ENCODE results near the gene CAPS.

DNA sequence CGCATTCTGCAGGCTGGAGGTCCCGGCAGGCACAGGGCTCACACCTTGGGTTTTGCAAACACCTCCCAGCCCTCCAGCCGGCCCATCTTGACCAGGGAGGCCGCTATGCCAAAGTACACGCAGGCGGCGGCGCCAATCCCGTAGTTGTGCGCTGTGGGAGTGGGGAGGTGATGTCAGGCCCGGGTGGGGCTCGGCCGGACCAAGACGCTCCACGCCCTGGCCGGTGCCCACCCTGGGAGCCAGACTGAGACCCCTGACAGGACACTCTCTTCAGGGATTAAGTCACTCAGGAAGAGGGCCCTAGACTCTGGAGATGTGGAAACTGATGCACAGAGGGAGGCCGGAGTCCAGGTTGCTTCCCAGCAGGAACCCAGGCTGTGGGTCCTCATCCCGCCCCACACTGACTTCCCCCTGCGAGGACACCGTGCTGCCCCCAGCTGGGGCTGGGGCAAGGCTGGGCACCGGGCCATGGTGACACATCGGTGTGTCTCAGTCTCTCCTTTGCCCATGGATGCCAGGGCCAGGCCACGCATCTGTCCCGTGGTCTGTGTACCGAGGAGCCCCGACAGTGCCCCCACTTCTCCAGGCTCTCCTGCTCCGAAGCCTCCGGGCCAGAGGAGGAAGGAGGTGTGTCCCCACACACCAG lies 19.2 kb upstream of the CAPS start:
- TF ChIP-seq, protein P1, sequence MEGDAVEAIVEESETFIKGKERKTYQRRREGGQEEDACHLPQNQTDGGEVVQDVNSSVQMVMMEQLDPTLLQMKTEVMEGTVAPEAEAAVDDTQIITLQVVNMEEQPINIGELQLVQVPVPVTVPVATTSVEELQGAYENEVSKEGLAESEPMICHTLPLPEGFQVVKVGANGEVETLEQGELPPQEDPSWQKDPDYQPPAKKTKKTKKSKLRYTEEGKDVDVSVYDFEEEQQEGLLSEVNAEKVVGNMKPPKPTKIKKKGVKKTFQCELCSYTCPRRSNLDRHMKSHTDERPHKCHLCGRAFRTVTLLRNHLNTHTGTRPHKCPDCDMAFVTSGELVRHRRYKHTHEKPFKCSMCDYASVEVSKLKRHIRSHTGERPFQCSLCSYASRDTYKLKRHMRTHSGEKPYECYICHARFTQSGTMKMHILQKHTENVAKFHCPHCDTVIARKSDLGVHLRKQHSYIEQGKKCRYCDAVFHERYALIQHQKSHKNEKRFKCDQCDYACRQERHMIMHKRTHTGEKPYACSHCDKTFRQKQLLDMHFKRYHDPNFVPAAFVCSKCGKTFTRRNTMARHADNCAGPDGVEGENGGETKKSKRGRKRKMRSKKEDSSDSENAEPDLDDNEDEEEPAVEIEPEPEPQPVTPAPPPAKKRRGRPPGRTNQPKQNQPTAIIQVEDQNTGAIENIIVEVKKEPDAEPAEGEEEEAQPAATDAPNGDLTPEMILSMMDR (IDR thresholded peaks at IDR 0.05; ENCODE audit: insufficient read depth, low read length), result no peak
- no peak for TF ChIP-seq POLR2AphosphoS5 (IDR thresholded peaks at IDR 0.05; ENCODE audit: low read depth)
- TF ChIP-seq, protein P2, sequence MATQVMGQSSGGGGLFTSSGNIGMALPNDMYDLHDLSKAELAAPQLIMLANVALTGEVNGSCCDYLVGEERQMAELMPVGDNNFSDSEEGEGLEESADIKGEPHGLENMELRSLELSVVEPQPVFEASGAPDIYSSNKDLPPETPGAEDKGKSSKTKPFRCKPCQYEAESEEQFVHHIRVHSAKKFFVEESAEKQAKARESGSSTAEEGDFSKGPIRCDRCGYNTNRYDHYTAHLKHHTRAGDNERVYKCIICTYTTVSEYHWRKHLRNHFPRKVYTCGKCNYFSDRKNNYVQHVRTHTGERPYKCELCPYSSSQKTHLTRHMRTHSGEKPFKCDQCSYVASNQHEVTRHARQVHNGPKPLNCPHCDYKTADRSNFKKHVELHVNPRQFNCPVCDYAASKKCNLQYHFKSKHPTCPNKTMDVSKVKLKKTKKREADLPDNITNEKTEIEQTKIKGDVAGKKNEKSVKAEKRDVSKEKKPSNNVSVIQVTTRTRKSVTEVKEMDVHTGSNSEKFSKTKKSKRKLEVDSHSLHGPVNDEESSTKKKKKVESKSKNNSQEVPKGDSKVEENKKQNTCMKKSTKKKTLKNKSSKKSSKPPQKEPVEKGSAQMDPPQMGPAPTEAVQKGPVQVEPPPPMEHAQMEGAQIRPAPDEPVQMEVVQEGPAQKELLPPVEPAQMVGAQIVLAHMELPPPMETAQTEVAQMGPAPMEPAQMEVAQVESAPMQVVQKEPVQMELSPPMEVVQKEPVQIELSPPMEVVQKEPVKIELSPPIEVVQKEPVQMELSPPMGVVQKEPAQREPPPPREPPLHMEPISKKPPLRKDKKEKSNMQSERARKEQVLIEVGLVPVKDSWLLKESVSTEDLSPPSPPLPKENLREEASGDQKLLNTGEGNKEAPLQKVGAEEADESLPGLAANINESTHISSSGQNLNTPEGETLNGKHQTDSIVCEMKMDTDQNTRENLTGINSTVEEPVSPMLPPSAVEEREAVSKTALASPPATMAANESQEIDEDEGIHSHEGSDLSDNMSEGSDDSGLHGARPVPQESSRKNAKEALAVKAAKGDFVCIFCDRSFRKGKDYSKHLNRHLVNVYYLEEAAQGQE (IDR thresholded peaks at IDR 0.05; ENCODE audit: insufficient replicate concordance, low read depth), result no peak
